CD4-positive, alpha-beta T cell treated with Interleukin-6 for 4 hours (primary cell): ENCODE measurements around the gene B3GAT1.

Experiments used
- DNase-seq: peaks from one replicate; pipeline ENCODE4 v3.0.0-alpha.2; 2020; ENCODE audit warnings: mixed read lengths

Gene B3GAT1

GRCh38 chr11:134390706-134391569 is 21.1 kb downstream of the B3GAT1 start:
- DNase-seq, result no peak

- DNase-seq, result no peak
These were observed 22.4 kb downstream of the B3GAT1 start for GRCh38 chr11:134389464-134390180.

GRCh38 chr11:134388590-134388989 is 23.5 kb downstream of the B3GAT1 start:
- no peak for DNase-seq

GRCh38 chr11:134387501-134387900 is 24.5 kb downstream of the B3GAT1 start:
- no peak for DNase-seq

GRCh38 chr11:134386945-134387344 is 25.1 kb downstream of the B3GAT1 start:
- DNase-seq, result no peak

- no peak for DNase-seq
These were observed 26.1 kb downstream of the B3GAT1 start for GRCh38 chr11:134385774-134386565.

- DNase-seq, result no peak
These were observed 26.9 kb downstream of the B3GAT1 start for GRCh38 chr11:134385171-134385570.

- DNase-seq, result no peak
These were observed 27.6 kb downstream of the B3GAT1 start for GRCh38 chr11:134384406-134384805.

GRCh38 chr11:134383576-134384221 is 28.3 kb downstream of the B3GAT1 start:
- no peak for DNase-seq

GRCh38 chr11:134382830-134383229 is 29.2 kb downstream of the B3GAT1 start:
- no peak for DNase-seq

- no peak for DNase-seq
These were observed 29.8 kb downstream of the B3GAT1 start for GRCh38 chr11:134382257-134382656.

GRCh38 chr11:134380785-134381184 is 31.3 kb downstream of the B3GAT1 start:
- no peak for DNase-seq

GRCh38 chr11:134380229-134380628 is 31.8 kb downstream of the B3GAT1 start:
- no peak for DNase-seq

- DNase-seq, result no peak
These were observed 32.8 kb downstream of the B3GAT1 start for GRCh38 chr11:134379241-134379640.

GRCh38 chr11:134377876-134378275 is 34.2 kb downstream of the B3GAT1 start:
- no peak for DNase-seq

GRCh38 chr11:134376150-134376921 is 35.7 kb downstream of the B3GAT1 start:
- no peak for DNase-seq

- DNase-seq, result no peak
These were observed 37.0 kb downstream of the B3GAT1 start for GRCh38 chr11:134374891-134375550.

- DNase-seq, result no peak
These were observed 37.9 kb downstream of the B3GAT1 start for GRCh38 chr11:134374171-134374570.

GRCh38 chr11:134373591-134374052 is 38.4 kb downstream of the B3GAT1 start:
- DNase-seq, result no peak

- no peak for DNase-seq
These were observed 39.1 kb downstream of the B3GAT1 start for GRCh38 chr11:134372961-134373360.

- no peak for DNase-seq
These were observed 39.5 kb downstream of the B3GAT1 start for GRCh38 chr11:134372536-134372935.
